K562 (cell line): ENCODE data around the gene CRAT. TPM values are rescaled to one million over a fixed set of nuclear protein-coding genes. Genes with fewer than 3 reads are reported as not detected.

ENCODE experiments used
- ATAC-seq: fragments of 200-7000 bp; cut with Tn5 transposase; 3 replicates; pipeline ENCODE4 v1.9.1; 2020; ENCODE audit warnings: moderate library complexity
- BruUV-seq: library from RNA; stranded (reverse); fragments of 400-500 nt; replicated peaks from 2 replicates; lab custom pipeline; 2021; lab: Mats Ljungman, UMichigan
- CTCF ChIA-PET: fragments of 300-600 bp; formaldehyde crosslinking; extraction: SDS; loops from one replicate; lab custom pipeline; 2021; ENCODE audit warnings: low intra/inter-chr PET ratio; lab: Yijun Ruan, JAX
- POLR2A ChIA-PET: fragments of 300-600, 350-650 bp; sonication (Branson Sonifier 250); formaldehyde crosslinking; extraction: SDS; loops from one replicate; lab custom pipeline; 2021; ENCODE audit warnings: antibody characterized with exemption, inconsistent platforms; lab: Yijun Ruan, JAX
- DNase-seq, 4 experiments: peaks; one replicate each; pipeline versions ENCODE4 v3.0.0 to v3.0.0-alpha.2; 2011 to 2018; ENCODE audit warnings: low spot score in 3 of 4, mixed read lengths in 3 of 4; ENCODE audit errors: extremely low read depth in 1 of 4
- FAIRE-seq: peaks from 2 replicates; lab custom pipeline; 2011; peaks lifted over from hg19 to GRCh38; lab: Jason Lieb, UNC
- H2AFZ ChIP-seq: 2 replicates; pipeline ENCODE4 v1.6.0; 2011; ENCODE audit warnings: low read depth, low read length, control low read depth, inconsistent platforms
- H3K27ac ChIP-seq: fragments of 200-600 bp; 3 replicates; pipeline ENCODE4 v1.8.0; 2011; ENCODE audit warnings: low read depth, mild to moderate bottlenecking, control low read depth, inconsistent platforms, low read length, moderate library complexity, mixed read lengths; ENCODE audit errors: extremely low read depth
- H3K27me3 ChIP-seq, 2 experiments: fragments of 300-600 bp in 1 of 2; 2 replicates in 1 of 2; 3 replicates in 1 of 2; pipeline versions ENCODE4 v1.6.0 to v1.8.0; 2011; ENCODE audit warnings: inconsistent platforms in 2 of 2, low read length in 2 of 2, mild to moderate bottlenecking in 1 of 2, mixed read lengths in 1 of 2, moderate library complexity in 1 of 2; ENCODE audit not compliant: control insufficient read depth in 2 of 2, insufficient read depth in 2 of 2
- H3K36me3 ChIP-seq: fragments of 300-600 bp; 3 replicates; pipeline ENCODE4 v1.8.0; 2011; ENCODE audit warnings: mild to moderate bottlenecking, low read length, inconsistent platforms; ENCODE audit not compliant: control insufficient read depth, insufficient read depth
- H3K4me1 ChIP-seq, 2 experiments: fragments of 200-600 bp in 1 of 2; replicated peaks in 1 of 2; 2 replicates in 1 of 2; 3 replicates in 1 of 2; pipeline versions ENCODE4 v1.5.1 to v1.8.0; 2011; ENCODE audit warnings: inconsistent platforms in 2 of 2, low read length in 2 of 2, mild to moderate bottlenecking in 1 of 2, mixed read lengths in 1 of 2, moderate library complexity in 1 of 2; ENCODE audit not compliant: control insufficient read depth in 2 of 2, insufficient read depth in 2 of 2
- H3K4me2 ChIP-seq: 2 replicates; pipeline ENCODE4 v1.6.1; 2011; ENCODE audit warnings: low read length, control low read depth, inconsistent platforms, mixed read lengths; ENCODE audit not compliant: insufficient read depth
- H3K4me3 ChIP-seq: fragments of 200-600 bp; sonication (generic), shearing (Covaris generic); 2 replicates; pipeline ENCODE4 v1.5.1; 2016; ENCODE audit warnings: control low read depth, inconsistent platforms
- H3K79me2 ChIP-seq: fragments of 200-600 bp; 3 replicates; pipeline ENCODE4 v1.8.0; 2011; ENCODE audit warnings: low read length, inconsistent platforms; ENCODE audit not compliant: control insufficient read depth, insufficient read depth
- H3K9ac ChIP-seq, 2 experiments: 2 replicates each; pipeline versions ENCODE4 v1.6.0 to v1.6.1; 2011; ENCODE audit warnings: low read depth in 2 of 2, low read length in 2 of 2, control low read depth in 1 of 2, inconsistent platforms in 1 of 2, mild to moderate bottlenecking in 1 of 2, mixed read lengths in 1 of 2; ENCODE audit not compliant: insufficient read depth in 1 of 2
- H3K9me1 ChIP-seq: one replicate; pipeline ENCODE4 v1.6.0; 2011; ENCODE audit warnings: inconsistent platforms, mild to moderate bottlenecking, low read length, moderate library complexity; ENCODE audit not compliant: control insufficient read depth, insufficient read depth
- H3K9me3 ChIP-seq: replicated peaks from 2 replicates; pipeline ENCODE4 v1.5.1; 2011; ENCODE audit warnings: low read depth, low read length, inconsistent platforms; ENCODE audit not compliant: control insufficient read depth, insufficient read depth
- H4K20me1 ChIP-seq: replicated peaks from 2 replicates; pipeline ENCODE4 v1.6.1; 2011; ENCODE audit warnings: low read length, inconsistent platforms, mixed read lengths; ENCODE audit not compliant: control insufficient read depth, insufficient read depth
- WGBS: fragments of 100-300 bp; shearing (Covaris generic); methylation state at CpG from one replicate; pipeline ENCODE4 v1.1.6; 2016; ENCODE audit warnings: low coverage, mixed read lengths; ENCODE audit not compliant: insufficient coverage; ENCODE audit errors: missing lambda C conversion rate; 5-methylcytosine and 5-hydroxymethylcytosine counted together
- in situ Hi-C: fragments of 300-500 bp; cut with MboI; formaldehyde crosslinking; loops from 4 replicates; pipeline ENCODE4 v1.15.0; 2018; ENCODE audit warnings: inconsistent platforms, mixed read lengths
- intact Hi-C: fragments of 100-400 bp; cut with micrococcal nuclease; formaldehyde crosslinking; loops from 2 replicates; pipeline ENCODE4 v1.14.2; 2022
- polyA plus RNA-seq, 8 experiments: library from polyadenylated mRNA; depleted of rRNA in 4 of 8; stranded (reverse) in 5 of 8; unstranded in 3 of 8; fragments of >200 nt; fragmentation: Nextera tagmentation in 2 of 8; fragmentation: Illumina TruSeq in 1 of 8; extraction: Ambion mirVana in 2 of 8; extraction: Trizol in 1 of 8; gene quantifications; 2 replicates each; pipeline versions ENCODE4 v1.2.1 to v1.2.3, GENCODE V29; 2011 to 2014; ENCODE audit warnings: inconsistent platforms in 1 of 8, missing spikeins in 1 of 8
- total RNA-seq, 7 experiments: library from RNA; depleted of rRNA in 6 of 7; stranded (reverse); fragments of >200 nt in 6 of 7; fragmentation: Illumina TruSeq in 2 of 7; extraction: Trizol in 2 of 7; gene quantifications; 2 replicates each; pipeline versions ENCODE4 v1.2.1 to v1.2.3, GENCODE V29; 2011 to 2021; ENCODE audit warnings: low replicate concordance in 1 of 7
- TF ChIP-seq, protein P1 (sequence below), 2 experiments: IDR thresholded peaks; 2 replicates each; pipeline ENCODE4 v1.6.1; 2012; ENCODE audit warnings: improper control_type of control experiment in 2 of 2, low read depth in 2 of 2, low read length in 2 of 2, borderline replicate concordance in 1 of 2
- TF ChIP-seq, protein P2 (sequence below), 2 experiments: fragments of 450-650 bp; IDR thresholded peaks; 2 replicates each; pipeline ENCODE4 v1.6.1; 2016; ENCODE audit warnings: mild to moderate bottlenecking in 2 of 2, borderline replicate concordance in 1 of 2, low read depth in 1 of 2, moderate library complexity in 1 of 2
- TF ChIP-seq, protein P3 (sequence below): fragments of 250-450 bp; sonication (Bioruptor Pico); IDR thresholded peaks from 2 replicates; pipeline ENCODE4 v1.5.0; 2020; ENCODE audit warnings: mild to moderate bottlenecking, borderline replicate concordance

CRAT gene
- total and polyA plus RNA-seq, 9 of the 15 experiments (the other 6 are each of a cell fraction or from before 2014, with no cell fraction given) = 0.20 to 13.8 (median 5.4) TPM

DNA sequence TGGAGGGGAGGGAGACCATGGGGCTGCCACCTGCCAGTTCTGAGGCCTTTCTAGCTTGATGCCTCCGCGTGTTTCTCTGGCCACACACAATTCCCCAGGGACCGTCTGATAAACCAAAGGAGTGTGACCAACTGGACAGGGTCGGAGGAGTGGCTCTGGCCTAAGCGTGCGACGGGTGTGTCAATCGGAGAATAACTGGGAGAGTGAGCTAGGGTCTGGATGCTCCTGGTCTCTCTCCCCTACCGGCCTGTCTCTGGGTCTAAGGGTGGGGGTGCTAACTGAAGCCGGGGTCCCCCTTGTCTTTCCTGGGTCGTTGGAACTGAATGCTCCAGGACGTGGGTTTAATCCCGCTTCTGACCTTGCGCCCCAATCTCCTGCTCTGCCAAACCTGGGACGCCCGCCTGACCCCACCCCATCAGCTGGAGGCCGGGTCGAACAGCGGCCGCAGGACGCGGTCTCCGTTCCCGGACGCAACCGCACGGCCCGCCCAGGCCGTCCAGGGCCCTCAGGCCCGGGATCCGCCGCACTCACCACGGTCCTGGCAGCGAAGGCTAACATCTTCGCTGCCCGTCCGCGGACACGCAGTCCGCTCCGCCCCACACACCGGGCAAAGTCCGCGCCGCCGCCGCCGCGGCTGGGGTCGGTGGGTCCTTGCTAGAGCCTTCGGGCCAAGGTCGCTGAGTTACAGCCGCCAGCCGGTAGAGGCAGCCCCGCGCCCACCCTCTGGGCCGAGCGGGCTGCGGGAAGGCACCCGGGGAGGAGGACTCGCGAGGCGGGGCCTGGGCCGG lies 447 bp downstream of the CRAT start:
- FAIRE-seq = no peak
- peak; percentile 39 for ATAC-seq
- peak overlapping the region; percentile 84 for H3K4me2 ChIP-seq
- in situ Hi-C loops (no loop called here), intact Hi-C loops (loop anchor here (5.0 kb wide), 1 partner anchor 83 kb away; the partner anchor contains the start of gene SH3GLB2)
- DNase-seq = peak in 3 of 4 experiments; percentile 46 to 57 (median 53)
- H3K9me1 ChIP-seq = no peaks in the 10 kb centered on the region
- peak overlapping the region; percentile 100 for H3K4me3 ChIP-seq
- H2AFZ ChIP-seq = peak overlapping the region; percentile 96
- CTCF ChIA-PET = no interaction called here
- H3K9ac ChIP-seq = peak overlapping the region; percentile 75 to 94
- POLR2A ChIA-PET = interaction anchor here (0.6 to 2.0 kb wide), 4 partner anchors 9 to 136 kb away, joined by 3 to 11 read pairs (median 3); no protein-coding TSS in a partner anchor
- H3K9me3 ChIP-seq = no peaks in the 10 kb centered on the region
- peaks cover 41% of the 10 kb centered on the region for H3K79me2 ChIP-seq
- no peaks in the 10 kb centered on the region for H3K27me3 ChIP-seq
- peaks cover 23 to 53% of the 10 kb centered on the region in 2 experiments for H3K4me1 ChIP-seq
- BruUV-seq = TSS peak; percentile 59
- peaks cover 3% of the 10 kb centered on the region; the same call in 1 of the 3 replicates for H3K36me3 ChIP-seq
- H4K20me1 ChIP-seq = peaks cover 3% of the 10 kb centered on the region; the same call in 1 of the 2 replicates
- peak overlapping the region; percentile 72 for H3K27ac ChIP-seq
- WGBS = 2% methylated on average over 55 of the region's 64 CpGs
- TF ChIP-seq, protein P1, sequence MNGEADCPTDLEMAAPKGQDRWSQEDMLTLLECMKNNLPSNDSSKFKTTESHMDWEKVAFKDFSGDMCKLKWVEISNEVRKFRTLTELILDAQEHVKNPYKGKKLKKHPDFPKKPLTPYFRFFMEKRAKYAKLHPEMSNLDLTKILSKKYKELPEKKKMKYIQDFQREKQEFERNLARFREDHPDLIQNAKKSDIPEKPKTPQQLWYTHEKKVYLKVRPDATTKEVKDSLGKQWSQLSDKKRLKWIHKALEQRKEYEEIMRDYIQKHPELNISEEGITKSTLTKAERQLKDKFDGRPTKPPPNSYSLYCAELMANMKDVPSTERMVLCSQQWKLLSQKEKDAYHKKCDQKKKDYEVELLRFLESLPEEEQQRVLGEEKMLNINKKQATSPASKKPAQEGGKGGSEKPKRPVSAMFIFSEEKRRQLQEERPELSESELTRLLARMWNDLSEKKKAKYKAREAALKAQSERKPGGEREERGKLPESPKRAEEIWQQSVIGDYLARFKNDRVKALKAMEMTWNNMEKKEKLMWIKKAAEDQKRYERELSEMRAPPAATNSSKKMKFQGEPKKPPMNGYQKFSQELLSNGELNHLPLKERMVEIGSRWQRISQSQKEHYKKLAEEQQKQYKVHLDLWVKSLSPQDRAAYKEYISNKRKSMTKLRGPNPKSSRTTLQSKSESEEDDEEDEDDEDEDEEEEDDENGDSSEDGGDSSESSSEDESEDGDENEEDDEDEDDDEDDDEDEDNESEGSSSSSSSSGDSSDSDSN (IDR thresholded peaks at IDR 0.05; ENCODE audit: borderline replicate concordance in 1 of 2, low read depth in 2 of 2, low read length in 2 of 2) = 0 out of 4 replicates have a peak, but pooled peaks have one; percentile 16 to 56
- TF ChIP-seq, protein P2, sequence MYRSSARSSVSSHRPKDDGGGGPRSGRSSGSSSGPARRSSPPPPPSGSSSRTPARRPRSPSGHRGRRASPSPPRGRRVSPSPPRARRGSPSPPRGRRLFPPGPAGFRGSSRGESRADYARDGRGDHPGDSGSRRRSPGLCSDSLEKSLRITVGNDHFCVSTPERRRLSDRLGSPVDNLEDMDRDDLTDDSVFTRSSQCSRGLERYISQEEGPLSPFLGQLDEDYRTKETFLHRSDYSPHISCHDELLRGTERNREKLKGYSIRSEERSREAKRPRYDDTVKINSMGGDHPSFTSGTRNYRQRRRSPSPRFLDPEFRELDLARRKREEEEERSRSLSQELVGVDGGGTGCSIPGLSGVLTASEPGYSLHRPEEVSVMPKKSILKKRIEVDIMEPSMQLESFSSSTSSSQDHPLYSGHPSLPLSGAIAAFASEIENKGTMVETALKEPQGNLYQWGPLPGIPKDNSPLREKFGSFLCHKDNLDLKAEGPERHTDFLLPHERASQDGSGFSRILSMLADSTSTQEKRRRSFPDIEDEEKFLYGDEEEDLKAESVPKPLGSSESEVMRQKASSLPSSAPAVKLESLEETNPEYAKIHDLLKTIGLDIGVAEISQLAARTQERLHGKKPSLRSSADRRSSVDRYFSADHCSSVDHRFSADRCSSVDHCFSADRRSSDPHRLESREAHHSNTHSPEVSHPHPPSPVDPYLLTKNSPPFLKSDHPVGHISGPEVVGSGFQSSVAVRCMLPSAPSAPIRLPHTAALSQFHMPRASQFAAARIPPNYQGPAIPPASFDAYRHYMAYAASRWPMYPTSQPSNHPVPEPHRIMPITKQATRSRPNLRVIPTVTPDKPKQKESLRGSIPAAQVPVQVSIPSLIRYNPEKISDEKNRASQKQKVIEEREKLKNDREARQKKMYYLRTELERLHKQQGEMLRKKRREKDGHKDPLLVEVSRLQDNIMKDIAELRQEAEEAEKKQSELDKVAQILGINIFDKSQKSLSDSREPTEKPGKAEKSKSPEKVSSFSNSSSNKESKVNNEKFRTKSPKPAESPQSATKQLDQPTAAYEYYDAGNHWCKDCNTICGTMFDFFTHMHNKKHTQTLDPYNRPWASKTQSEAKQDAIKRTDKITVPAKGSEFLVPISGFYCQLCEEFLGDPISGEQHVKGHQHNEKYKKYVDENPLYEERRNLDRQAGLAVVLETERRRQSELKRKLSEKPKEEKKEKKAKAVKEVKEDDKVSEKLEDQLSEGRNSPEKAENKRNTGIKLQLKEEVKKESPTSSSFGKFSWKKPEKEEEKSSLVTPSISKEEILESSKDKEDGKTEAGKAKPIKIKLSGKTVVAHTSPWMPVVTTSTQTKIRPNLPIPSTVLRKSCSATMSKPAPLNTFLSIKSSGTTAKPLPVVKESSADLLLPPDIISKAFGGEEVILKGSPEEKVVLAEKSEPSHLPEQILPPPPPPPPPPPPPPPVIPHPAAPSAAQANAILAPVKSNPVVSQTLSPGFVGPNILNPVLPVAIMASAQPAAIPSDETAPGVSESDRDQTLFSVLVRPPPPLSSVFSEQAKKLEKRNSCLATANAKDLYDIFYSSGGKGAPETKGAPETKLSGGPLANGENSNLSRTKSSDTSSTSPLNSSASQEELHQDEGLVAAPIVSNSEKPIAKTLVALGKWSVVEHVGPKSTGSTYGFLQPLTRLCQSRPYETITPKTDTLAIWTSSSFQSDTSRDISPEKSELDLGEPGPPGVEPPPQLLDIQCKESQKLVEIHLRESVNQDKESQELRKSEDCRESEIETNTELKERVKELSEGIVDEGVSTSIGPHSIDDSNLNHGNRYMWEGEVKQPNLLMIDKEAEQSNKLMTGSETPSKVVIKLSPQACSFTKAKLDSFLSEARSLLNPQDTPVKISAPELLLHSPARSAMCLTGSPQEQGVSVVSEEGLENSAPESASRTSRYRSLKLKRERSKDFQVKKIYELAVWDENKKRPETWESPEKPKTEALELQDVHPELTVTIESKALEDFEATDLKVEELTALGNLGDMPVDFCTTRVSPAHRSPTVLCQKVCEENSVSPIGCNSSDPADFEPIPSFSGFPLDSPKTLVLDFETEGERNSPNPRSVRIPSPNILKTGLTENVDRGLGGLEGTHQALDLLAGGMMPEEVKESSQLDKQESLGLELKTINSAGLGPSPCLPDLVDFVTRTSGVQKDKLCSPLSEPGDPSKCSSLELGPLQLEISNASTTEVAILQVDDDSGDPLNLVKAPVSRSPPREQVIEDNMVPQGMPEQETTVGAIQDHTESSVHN (IDR thresholded peaks at IDR 0.05; ENCODE audit: borderline replicate concordance in 1 of 2, low read depth in 1 of 2) = no peak
- TF ChIP-seq, protein P3, sequence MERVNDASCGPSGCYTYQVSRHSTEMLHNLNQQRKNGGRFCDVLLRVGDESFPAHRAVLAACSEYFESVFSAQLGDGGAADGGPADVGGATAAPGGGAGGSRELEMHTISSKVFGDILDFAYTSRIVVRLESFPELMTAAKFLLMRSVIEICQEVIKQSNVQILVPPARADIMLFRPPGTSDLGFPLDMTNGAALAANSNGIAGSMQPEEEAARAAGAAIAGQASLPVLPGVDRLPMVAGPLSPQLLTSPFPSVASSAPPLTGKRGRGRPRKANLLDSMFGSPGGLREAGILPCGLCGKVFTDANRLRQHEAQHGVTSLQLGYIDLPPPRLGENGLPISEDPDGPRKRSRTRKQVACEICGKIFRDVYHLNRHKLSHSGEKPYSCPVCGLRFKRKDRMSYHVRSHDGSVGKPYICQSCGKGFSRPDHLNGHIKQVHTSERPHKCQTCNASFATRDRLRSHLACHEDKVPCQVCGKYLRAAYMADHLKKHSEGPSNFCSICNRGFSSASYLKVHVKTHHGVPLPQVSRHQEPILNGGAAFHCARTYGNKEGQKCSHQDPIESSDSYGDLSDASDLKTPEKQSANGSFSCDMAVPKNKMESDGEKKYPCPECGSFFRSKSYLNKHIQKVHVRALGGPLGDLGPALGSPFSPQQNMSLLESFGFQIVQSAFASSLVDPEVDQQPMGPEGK (CRISPR knock-in tag) = no peak
